OCI-LY1 (cell line): Measurements from ENCODE around the gene ZFPL1.

Experiments used
- CTCF ChIP-seq: fragments of 200-600 bp; sonication (generic), shearing (Covaris generic); IDR thresholded peaks from 2 replicates; pipeline ENCODE4 v1.5.1; 2017; ENCODE audit warnings: mild to moderate bottlenecking, antibody characterized with exemption, low read length, moderate library complexity, mixed read lengths
- EZH2 ChIP-seq: fragments of 200-600 bp; sonication (generic), shearing (Covaris generic); IDR thresholded peaks from 2 replicates; pipeline ENCODE4 v1.8.0; 2017; ENCODE audit warnings: borderline replicate concordance, mixed run types, mild to moderate bottlenecking, antibody characterized with exemption, low read length, moderate library complexity, mixed read lengths

DNA sequence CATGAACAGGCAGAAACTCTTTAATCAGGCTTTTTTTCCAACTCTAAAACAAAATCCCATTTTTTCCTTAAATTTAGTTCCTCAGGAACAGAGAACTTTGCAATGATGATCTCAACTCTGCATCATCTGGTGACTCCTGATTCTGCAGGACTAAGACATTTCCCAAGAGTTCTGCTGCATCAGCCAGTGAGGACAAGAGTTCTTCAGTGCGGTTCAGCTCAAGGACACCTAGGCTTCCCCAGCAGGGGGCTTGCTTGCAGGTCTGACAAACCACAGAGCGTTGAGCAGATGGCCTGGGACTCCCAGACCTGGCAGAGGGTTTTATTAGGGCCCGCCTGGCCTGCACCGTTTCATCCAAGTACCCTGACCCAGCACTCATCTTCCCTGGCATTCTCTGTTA, 6.6 kb upstream of the ZFPL1 start:
- TF ChIP-seq CTCF (no peak), EZH2 (no peak)
